ENCODE data around the gene CRCP.

DNA sequence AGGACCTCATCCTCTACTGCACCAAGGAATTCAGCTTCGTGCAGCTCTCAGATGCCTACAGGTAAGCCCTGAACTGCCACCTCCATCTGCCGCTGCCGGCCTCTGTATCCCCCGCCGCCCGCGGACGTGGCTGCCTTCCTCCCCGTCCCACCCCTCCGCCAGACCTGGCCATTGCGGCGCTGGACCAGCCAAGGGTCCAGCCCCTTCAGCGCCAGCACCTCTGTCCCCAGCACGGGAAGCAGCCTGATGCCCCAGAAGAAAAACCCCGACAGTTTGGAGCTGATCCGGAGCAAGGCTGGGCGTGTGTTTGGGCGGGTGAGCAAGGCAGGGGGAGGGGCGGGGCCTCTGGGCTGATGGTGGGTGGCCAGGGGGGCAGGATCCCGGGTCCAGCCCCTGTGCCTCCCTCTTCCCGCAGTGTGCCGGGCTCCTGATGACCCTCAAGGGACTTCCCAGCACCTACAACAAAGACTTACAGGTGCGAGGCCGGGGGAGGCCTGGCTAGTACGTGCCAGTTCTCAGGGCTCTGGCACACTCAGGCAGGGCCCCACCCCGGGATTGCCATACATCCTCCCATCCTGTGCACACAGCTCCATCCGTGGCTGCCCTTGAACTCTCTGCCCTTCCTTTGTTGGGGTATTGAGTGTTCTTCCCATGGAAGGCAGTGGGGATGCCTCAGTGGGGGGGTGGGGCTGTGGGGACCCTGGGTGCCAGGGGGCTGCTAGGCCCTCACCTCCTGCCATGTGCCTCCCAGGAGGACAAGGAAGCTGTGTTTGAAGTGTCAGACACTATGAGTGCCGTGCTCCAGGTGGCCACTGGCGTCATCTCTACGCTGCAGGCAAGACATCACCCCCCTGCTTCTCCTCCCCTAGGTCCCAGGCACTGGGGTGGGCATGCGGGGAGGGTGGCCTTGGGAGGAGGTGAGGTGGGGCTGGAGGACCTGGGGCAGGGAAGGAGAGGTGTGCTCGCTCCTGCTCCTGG, 25.5 kb upstream of the CRCP start:
- TF ChIP-seq POLR2A (IDR thresholded peaks at IDR 0.05; ENCODE audit: extremely low read depth, insufficient read length) (no peak), MYC (IDR thresholded peaks at IDR 0.05; ENCODE audit: low read depth, low read length) (no peak)
- TF ChIP-seq, protein P1, sequence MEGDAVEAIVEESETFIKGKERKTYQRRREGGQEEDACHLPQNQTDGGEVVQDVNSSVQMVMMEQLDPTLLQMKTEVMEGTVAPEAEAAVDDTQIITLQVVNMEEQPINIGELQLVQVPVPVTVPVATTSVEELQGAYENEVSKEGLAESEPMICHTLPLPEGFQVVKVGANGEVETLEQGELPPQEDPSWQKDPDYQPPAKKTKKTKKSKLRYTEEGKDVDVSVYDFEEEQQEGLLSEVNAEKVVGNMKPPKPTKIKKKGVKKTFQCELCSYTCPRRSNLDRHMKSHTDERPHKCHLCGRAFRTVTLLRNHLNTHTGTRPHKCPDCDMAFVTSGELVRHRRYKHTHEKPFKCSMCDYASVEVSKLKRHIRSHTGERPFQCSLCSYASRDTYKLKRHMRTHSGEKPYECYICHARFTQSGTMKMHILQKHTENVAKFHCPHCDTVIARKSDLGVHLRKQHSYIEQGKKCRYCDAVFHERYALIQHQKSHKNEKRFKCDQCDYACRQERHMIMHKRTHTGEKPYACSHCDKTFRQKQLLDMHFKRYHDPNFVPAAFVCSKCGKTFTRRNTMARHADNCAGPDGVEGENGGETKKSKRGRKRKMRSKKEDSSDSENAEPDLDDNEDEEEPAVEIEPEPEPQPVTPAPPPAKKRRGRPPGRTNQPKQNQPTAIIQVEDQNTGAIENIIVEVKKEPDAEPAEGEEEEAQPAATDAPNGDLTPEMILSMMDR (IDR thresholded peaks at IDR 0.05; ENCODE audit: low read depth, low read length) = no peak

All from NB4 (cell line).